PC-9 (cell line): Measurements from ENCODE around the gene PARK7. TPM values are rescaled to one million over a fixed set of nuclear protein-coding genes. Genes with fewer than 3 reads are reported as not detected.

Experiments used
- BruUV-seq: library from RNA; stranded (reverse); fragments of 400-500 nt; replicated peaks from 2 replicates; lab custom pipeline; 2021; lab: Mats Ljungman, UMichigan
- CTCF ChIA-PET: fragments of 300-600 bp; sonication (Branson Sonifier 250); formaldehyde crosslinking; loops from one replicate; lab custom pipeline; 2022; ENCODE audit warnings: antibody characterized with exemption; lab: Charles Lee
- POLR2A ChIA-PET: fragments of 300-600 bp; sonication (Branson Sonifier 250); formaldehyde crosslinking; loops from one replicate; lab custom pipeline; 2022; ENCODE audit warnings: antibody characterized with exemption; ENCODE audit not compliant: unreplicated experiment; lab: Charles Lee
- DNase-seq, 2 experiments: peaks; one replicate each; pipeline versions ENCODE4 v3.0.0 to v3.0.0-alpha.2; 2015 to 2022; ENCODE audit warnings: mixed read lengths in 1 of 2
- H2AFZ ChIP-seq: fragments of 200-600 bp; sonication (generic); 2 replicates; pipeline ENCODE4 v1.8.1; 2017; ENCODE audit warnings: antibody characterized with exemption
- H3F3A ChIP-seq: fragments of 200-600 bp; sonication (generic); 2 replicates; pipeline ENCODE4 v1.8.1; 2017; ENCODE audit warnings: antibody characterized with exemption, mild to moderate bottlenecking, low read depth; ENCODE audit not compliant: insufficient read depth
- H3K27ac ChIP-seq: fragments of 200-600 bp; sonication (generic); 2 replicates; pipeline ENCODE4 v1.6.1; 2016; ENCODE audit warnings: mixed run types
- H3K27me3 ChIP-seq: fragments of 200-600 bp; sonication (generic); 2 replicates; pipeline ENCODE4 v1.6.1; 2016; ENCODE audit warnings: low read depth, mixed run types; ENCODE audit not compliant: insufficient read depth
- H3K36me3 ChIP-seq: fragments of 200-600 bp; sonication (generic); 2 replicates; pipeline ENCODE4 v1.6.1; 2016; ENCODE audit warnings: low read depth, mixed run types
- H3K4me1 ChIP-seq: fragments of 200-600 bp; sonication (generic); replicated peaks from 2 replicates; pipeline ENCODE4 v1.6.1; 2016; ENCODE audit warnings: mixed run types; ENCODE audit not compliant: insufficient read depth
- H3K4me2 ChIP-seq: fragments of 200-600 bp; sonication (generic); 2 replicates; pipeline ENCODE4 v1.6.1; 2017; ENCODE audit warnings: mixed run types
- H3K4me3 ChIP-seq: fragments of 200-600 bp; sonication (generic); 2 replicates; pipeline ENCODE4 v1.6.1; 2016; ENCODE audit warnings: mixed run types
- H3K79me2 ChIP-seq: fragments of 200-600 bp; sonication (generic); 2 replicates; pipeline ENCODE4 v1.6.1; 2017; ENCODE audit warnings: low read depth, mixed run types
- H3K9me2 ChIP-seq: fragments of 200-600 bp; sonication (generic); 2 replicates; pipeline ENCODE4 v1.8.1; 2017; ENCODE audit warnings: mild to moderate bottlenecking; ENCODE audit not compliant: insufficient read depth
- H3K9me3 ChIP-seq: fragments of 200-600 bp; sonication (generic); 2 replicates; pipeline ENCODE4 v1.8.1; 2016; ENCODE audit warnings: low read depth; ENCODE audit not compliant: insufficient read depth
- H4K20me1 ChIP-seq: fragments of 200-600 bp; sonication (generic); 2 replicates; pipeline ENCODE4 v1.8.1; 2017; ENCODE audit not compliant: insufficient read depth
- CTCF ChIP-seq: fragments of 200-600 bp; sonication (generic); conservative IDR thresholded peaks from 2 replicates; pipeline ENCODE4 v1.6.1; 2017; ENCODE audit warnings: mixed run types, antibody characterized with exemption, mild to moderate bottlenecking, moderate library complexity
- EZH2 ChIP-seq: fragments of 200-600 bp; sonication (generic); IDR thresholded peaks from 2 replicates; pipeline ENCODE4 v1.8.0; 2017; ENCODE audit warnings: antibody characterized with exemption, low read depth
- intact Hi-C: fragments of 100-400 bp; cut with micrococcal nuclease; formaldehyde crosslinking; loops from one replicate; pipeline ENCODE4 v1.10.0; 2022; ENCODE audit not compliant: unreplicated experiment
- total RNA-seq: library from RNA; stranded (reverse); gene quantifications from 2 replicates; pipeline ENCODE4 v1.2.3, GENCODE V29; 2021

The PARK7 gene
- total RNA-seq, 1 experiment from 2014 or later = 291 TPM

GRCh38 chr1:7971024-7971423, 9.5 kb downstream of the PARK7 start:
- Histone ChIP-seq H3K9me2 (no peaks in the 10 kb centered on the region), H3K9me3 (no peaks in the 10 kb centered on the region), H3F3A (peaks cover 22% of the 10 kb centered on the region; the same call in 1 of the 2 replicates), H4K20me1 (peaks cover 3% of the 10 kb centered on the region; the same call in 1 of the 2 replicates), H3K4me3 (no peak overlapping the region), H3K4me1 (no peaks in the 10 kb centered on the region; the same call in 1 of the 2 replicates), H2AFZ (no peak overlapping the region), H3K36me3 (peaks cover 19% of the 10 kb centered on the region), H3K27ac (no peak overlapping the region), H3K27me3 (no peaks in the 10 kb centered on the region), H3K79me2 (peaks cover 11% of the 10 kb centered on the region), H3K4me2 (no peak overlapping the region)
- ChIA-PET CTCF (no interaction called here), POLR2A (no interaction called here)
- TF ChIP-seq EZH2 (no peak), CTCF (no peak)
- BruUV-seq = no TSS peak
- intact Hi-C loops = no loop called here
- no peak for DNase-seq

- H3K27me3 ChIP-seq = no peaks in the 10 kb centered on the region
- H3K4me3 ChIP-seq = no peak overlapping the region
- peaks cover 11% of the 10 kb centered on the region for H3K79me2 ChIP-seq
- no peak overlapping the region for H2AFZ ChIP-seq
- ChIA-PET POLR2A (no interaction called here), CTCF (interaction anchor here (0.6 kb wide), 1 partner anchor 414 kb away, joined by 4 read pairs; no protein-coding TSS in a partner anchor)
- no peaks in the 10 kb centered on the region for H3K9me3 ChIP-seq
- H3K4me1 ChIP-seq = no peaks in the 10 kb centered on the region; the same call in 1 of the 2 replicates
- no TSS peak for BruUV-seq
- TF ChIP-seq EZH2 (no peak), CTCF (no peak)
- no peaks in the 10 kb centered on the region for H3K9me2 ChIP-seq
- H4K20me1 ChIP-seq = peaks cover 3% of the 10 kb centered on the region; the same call in 1 of the 2 replicates
- H3F3A ChIP-seq = peaks cover 18% of the 10 kb centered on the region; the same call in 1 of the 2 replicates
- peaks cover 15% of the 10 kb centered on the region for H3K36me3 ChIP-seq
- DNase-seq = no peak
- no peak overlapping the region for H3K4me2 ChIP-seq
- intact Hi-C loops = no loop called here
- no peak overlapping the region for H3K27ac ChIP-seq
Observed at GRCh38 chr1:7972285-7972684, 10.8 kb downstream of the PARK7 start.

GRCh38 chr1:7973086-7973485, 11.6 kb downstream of the PARK7 start:
- Histone ChIP-seq H4K20me1 (no peaks in the 10 kb centered on the region), H3K4me1 (no peaks in the 10 kb centered on the region; the same call in 1 of the 2 replicates), H3K4me3 (no peak overlapping the region), H3K9me3 (no peaks in the 10 kb centered on the region), H3K27me3 (no peaks in the 10 kb centered on the region), H3K4me2 (no peak overlapping the region), H3K36me3 (peaks cover 13% of the 10 kb centered on the region; the same call in 1 of the 2 replicates), H3F3A (peaks cover 18% of the 10 kb centered on the region; the same call in 1 of the 2 replicates), H3K27ac (no peak overlapping the region), H2AFZ (no peak overlapping the region), H3K79me2 (peaks cover 7% of the 10 kb centered on the region; the same call in 1 of the 2 replicates), H3K9me2 (no peaks in the 10 kb centered on the region)
- ChIA-PET CTCF (no interaction called here), POLR2A (no interaction called here)
- no peak for TF ChIP-seq EZH2
- intact Hi-C loops = no loop called here
- no TSS peak for BruUV-seq
- no peak for DNase-seq
